CD14-positive monocyte (primary cell): ENCODE data around the gene DOCK1. TPM values are rescaled to one million over a fixed set of nuclear protein-coding genes. Genes with fewer than 3 reads are reported as not detected.

ENCODE experiments used
- DNase-seq, 3 donors: peaks; one replicate each; pipeline ENCODE4 v3.0.0-alpha.2; 2011 to 2022
- H2AFZ ChIP-seq: 2 replicates; pipeline ENCODE4 v1.6.0; 2012; ENCODE audit warnings: mild to moderate bottlenecking, low read depth, low read length, inconsistent platforms; ENCODE audit not compliant: insufficient read depth, poor library complexity, severe bottlenecking
- H3K27ac ChIP-seq, 2 donors: 1 replicate in 1 of 2; 2 replicates in 1 of 2; pipeline ENCODE4 v1.5.1; 2012 to 2013; ENCODE audit warnings: low read length in 2 of 2, control low read depth in 1 of 2, inconsistent platforms in 1 of 2, low read depth in 1 of 2, mild to moderate bottlenecking in 1 of 2
- H3K27me3 ChIP-seq, 2 donors: one replicate each; pipeline versions ENCODE4 v1.6.0 to v1.6.1; 2011 to 2013; ENCODE audit warnings: low read length in 2 of 2; ENCODE audit not compliant: control insufficient read depth in 2 of 2, insufficient read depth in 2 of 2
- H3K36me3 ChIP-seq, 2 donors: replicated peaks in 1 of 2; 1 replicate in 1 of 2; 2 replicates in 1 of 2; pipeline versions ENCODE4 v1.5.1 to v1.6.1; 2012 to 2013; ENCODE audit warnings: low read length in 2 of 2, control low read depth in 1 of 2, inconsistent platforms in 1 of 2, mild to moderate bottlenecking in 1 of 2; ENCODE audit not compliant: insufficient read depth in 2 of 2, control insufficient read depth in 1 of 2
- H3K4me1 ChIP-seq, 2 donors: 1 replicate in 1 of 2; 2 replicates in 1 of 2; pipeline versions ENCODE4 v1.5.1 to v1.6.1; 2012 to 2013; ENCODE audit warnings: low read length in 2 of 2, control low read depth in 1 of 2, inconsistent platforms in 1 of 2, mild to moderate bottlenecking in 1 of 2, moderate library complexity in 1 of 2; ENCODE audit not compliant: insufficient read depth in 2 of 2, control insufficient read depth in 1 of 2
- H3K4me2 ChIP-seq: replicated peaks from 2 replicates; pipeline ENCODE3; 2012; ENCODE audit warnings: low read length, moderate library complexity, mild to moderate bottlenecking; ENCODE audit not compliant: poor library complexity, severe bottlenecking; ENCODE audit errors: extremely low read depth
- H3K4me3 ChIP-seq, 3 experiments: fragments of 200-600 bp in 1 of 3; sonication (generic) in 1 of 3; replicated peaks in 1 of 3; 1 replicate in 2 of 3; 2 replicates in 1 of 3; pipeline ENCODE4 v1.5.1; 2011 to 2013; ENCODE audit warnings: low read length in 3 of 3, mild to moderate bottlenecking in 3 of 3, control low read depth in 2 of 3, low read depth in 2 of 3, inconsistent platforms in 1 of 3, moderate library complexity in 1 of 3
- H3K79me2 ChIP-seq: 2 replicates; pipeline ENCODE4 v1.6.0; 2012; ENCODE audit warnings: mild to moderate bottlenecking, control low read depth, inconsistent platforms, low read length, moderate library complexity; ENCODE audit not compliant: insufficient read depth
- H3K9ac ChIP-seq: 2 replicates; pipeline ENCODE4 v1.6.0; 2017; ENCODE audit warnings: low read length, mild to moderate bottlenecking; ENCODE audit not compliant: insufficient read depth, poor library complexity, severe bottlenecking
- H3K9me3 ChIP-seq, 2 donors: replicated peaks in 1 of 2; 1 replicate in 1 of 2; 2 replicates in 1 of 2; pipeline versions ENCODE4 v1.5.1 to v1.6.1; 2012 to 2013; ENCODE audit warnings: low read length in 2 of 2, control low read depth in 1 of 2; ENCODE audit not compliant: control insufficient read depth in 1 of 2, insufficient read depth in 1 of 2
- H4K20me1 ChIP-seq: 2 replicates; pipeline ENCODE4 v1.6.0; 2012; ENCODE audit warnings: mild to moderate bottlenecking, low read length, control low read depth, moderate library complexity; ENCODE audit not compliant: insufficient read depth
- H3K27ac Mint-ChIP-seq, 7 donors: one replicate each; pipeline ENCODE4 v1.8.0; 2020; ENCODE audit warnings: mild to moderate bottlenecking in 7 of 7, mixed read lengths in 7 of 7, moderate library complexity in 6 of 7, inconsistent platforms in 2 of 7
- H3K27me3 Mint-ChIP-seq, 3 donors: one replicate each; pipeline ENCODE4 v1.8.0; 2021 to 2022; ENCODE audit warnings: low read depth in 3 of 3, mild to moderate bottlenecking in 3 of 3, mixed read lengths in 3 of 3, moderate library complexity in 3 of 3, inconsistent platforms in 1 of 3
- H3K36me3 Mint-ChIP-seq, 2 donors: one replicate each; pipeline ENCODE4 v1.8.0; 2020; ENCODE audit warnings: mixed read lengths in 2 of 2, inconsistent platforms in 1 of 2, mild to moderate bottlenecking in 1 of 2
- H3K4me1 Mint-ChIP-seq: one replicate; pipeline ENCODE4 v1.8.0; 2020; ENCODE audit warnings: mild to moderate bottlenecking, mixed read lengths
- H3K4me3 Mint-ChIP-seq, 2 donors: one replicate each; pipeline ENCODE4 v1.8.0; 2020; ENCODE audit warnings: mild to moderate bottlenecking in 2 of 2, mixed read lengths in 2 of 2, moderate library complexity in 1 of 2
- H3K9me3 Mint-ChIP-seq, 7 donors: one replicate each; pipeline ENCODE4 v1.8.0; 2020 to 2022; ENCODE audit warnings: mixed read lengths in 7 of 7, mild to moderate bottlenecking in 6 of 7, moderate library complexity in 6 of 7, inconsistent platforms in 2 of 7
- WGBS: methylation state at CpG from one replicate; pipeline ENCODE4 v1.1.5; 2013; ENCODE audit warnings: missing lambda C conversion rate; ENCODE audit not compliant: insufficient coverage; 5-methylcytosine and 5-hydroxymethylcytosine counted together
- intact Hi-C, 2 donors: fragments of 100-400 bp; cut with micrococcal nuclease; formaldehyde crosslinking; loops; one replicate each; pipeline versions ENCODE4 v1.15.0 to v1.15.1; 2023
- polyA plus RNA-seq, 3 donors: library from polyadenylated mRNA; depleted of rRNA in 1 of 3; unstranded in 2 of 3; stranded (reverse) in 1 of 3; fragments of 300-500 nt in 2 of 3; fragments of >200 nt in 1 of 3; fragmentation: Illumina TruSeq in 2 of 3; gene quantifications; 1 replicate in 2 of 3; 2 replicates in 1 of 3; pipeline ENCODE4 v1.2.3, GENCODE V29; 2012 to 2021
- TF ChIP-seq, protein P1 (sequence below): fragments of 200-600 bp; IDR thresholded peaks from one replicate; pipeline ENCODE4 v1.8.0; 2022; ENCODE audit warnings: antibody characterized with exemption, mild to moderate bottlenecking

Gene DOCK1
- polyA plus RNA-seq, 3 donors: 0.31 to 0.35 TPM; not detected in 1

DNA sequence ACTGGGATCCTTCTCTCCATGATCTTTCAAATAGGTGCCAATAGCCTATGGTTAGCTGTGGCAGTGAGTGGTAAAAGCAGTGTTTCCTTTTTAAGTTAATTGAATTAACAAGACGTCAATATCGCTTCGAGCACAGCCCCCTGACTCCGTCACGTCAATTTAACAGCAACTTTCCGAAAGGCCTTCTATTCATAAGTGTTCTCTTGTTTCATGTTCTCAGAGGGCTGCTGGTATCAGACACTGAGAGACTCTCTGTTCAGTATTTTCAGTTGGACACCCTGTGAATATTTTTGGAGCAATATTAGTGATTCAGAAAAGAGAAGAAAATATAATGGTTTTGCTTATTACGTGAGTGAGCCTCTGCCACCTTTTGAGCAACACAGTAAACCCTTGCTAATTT is 465.4 kb downstream of the DOCK1 start:
- TF ChIP-seq, protein P1, sequence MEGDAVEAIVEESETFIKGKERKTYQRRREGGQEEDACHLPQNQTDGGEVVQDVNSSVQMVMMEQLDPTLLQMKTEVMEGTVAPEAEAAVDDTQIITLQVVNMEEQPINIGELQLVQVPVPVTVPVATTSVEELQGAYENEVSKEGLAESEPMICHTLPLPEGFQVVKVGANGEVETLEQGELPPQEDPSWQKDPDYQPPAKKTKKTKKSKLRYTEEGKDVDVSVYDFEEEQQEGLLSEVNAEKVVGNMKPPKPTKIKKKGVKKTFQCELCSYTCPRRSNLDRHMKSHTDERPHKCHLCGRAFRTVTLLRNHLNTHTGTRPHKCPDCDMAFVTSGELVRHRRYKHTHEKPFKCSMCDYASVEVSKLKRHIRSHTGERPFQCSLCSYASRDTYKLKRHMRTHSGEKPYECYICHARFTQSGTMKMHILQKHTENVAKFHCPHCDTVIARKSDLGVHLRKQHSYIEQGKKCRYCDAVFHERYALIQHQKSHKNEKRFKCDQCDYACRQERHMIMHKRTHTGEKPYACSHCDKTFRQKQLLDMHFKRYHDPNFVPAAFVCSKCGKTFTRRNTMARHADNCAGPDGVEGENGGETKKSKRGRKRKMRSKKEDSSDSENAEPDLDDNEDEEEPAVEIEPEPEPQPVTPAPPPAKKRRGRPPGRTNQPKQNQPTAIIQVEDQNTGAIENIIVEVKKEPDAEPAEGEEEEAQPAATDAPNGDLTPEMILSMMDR: no peak
- intact Hi-C loops: no loop called here
- Histone ChIP-seq H3K4me3 (no peak overlapping the region), H3K9me3 (no peaks in the 10 kb centered on the region), H3K27ac (no peak overlapping the region), H3K4me2 (no peak overlapping the region), H3K9ac (no peak overlapping the region), H3K4me1 (no peaks in the 10 kb centered on the region), H3K79me2 (no peaks in the 10 kb centered on the region), H3K36me3 (no peaks in the 10 kb centered on the region), H3K27me3 (no peaks in the 10 kb centered on the region), H2AFZ (no peak overlapping the region), H4K20me1 (no peaks in the 10 kb centered on the region)
- H3K27ac Mint-ChIP-seq: no peak overlapping the region
- H3K27me3 Mint-ChIP-seq: peaks cover 0 to 1% (median 0%) of the 10 kb centered on the region in 3 donors
- H3K4me1 Mint-ChIP-seq: no peaks in the 10 kb centered on the region
- H3K36me3 Mint-ChIP-seq: no peaks in the 10 kb centered on the region
- no peak overlapping the region for H3K4me3 Mint-ChIP-seq
- no peak for DNase-seq
- WGBS: 98% methylated on average over 6 of the region's 7 CpGs
- H3K9me3 Mint-ChIP-seq: no peaks in the 10 kb centered on the region

- H3K27me3 ChIP-seq: no peaks in the 10 kb centered on the region
- H3K4me2 ChIP-seq: no peak overlapping the region
- H3K27ac ChIP-seq: no peak overlapping the region
- Mint-ChIP-seq H3K27ac (no peak overlapping the region), H3K36me3 (no peaks in the 10 kb centered on the region), H3K4me1 (no peaks in the 10 kb centered on the region), H3K9me3 (no peaks in the 10 kb centered on the region), H3K4me3 (no peak overlapping the region), H3K27me3 (peaks cover 0 to 1% (median 0%) of the 10 kb centered on the region in 3 donors)
- no peak overlapping the region for H2AFZ ChIP-seq
- intact Hi-C loops: no loop called here
- no peaks in the 10 kb centered on the region for H3K79me2 ChIP-seq
- H3K4me3 ChIP-seq: no peak overlapping the region
- H3K9me3 ChIP-seq: no peaks in the 10 kb centered on the region
- H3K9ac ChIP-seq: no peak overlapping the region
- TF ChIP-seq, protein P1: no peak
- no peaks in the 10 kb centered on the region for H3K36me3 ChIP-seq
- no peaks in the 10 kb centered on the region for H4K20me1 ChIP-seq
- no peak for DNase-seq
- WGBS: 88% methylated on average over 2 of the region's 3 CpGs
- no peaks in the 10 kb centered on the region for H3K4me1 ChIP-seq
Measured at GRCh38 chr10:127372361-127372760, 467.1 kb downstream of the DOCK1 start.
